ENCODE measurements around the gene SEMA3G.

SEMA3G gene

GRCh38 chr3:52444860-52445793 is at the start of gene SEMA3G:
TSS of gene SEMA3G (minus strand) at chr3:52445103. CDS start at chr3:52445027, 76 bp downstream.
- DNase-seq (ENCODE audit: low read depth): no peak

GRCh38 chr3:52494445-52494844 is 49.5 kb upstream of the SEMA3G start:
- no peak for DNase-seq (ENCODE audit: low read depth)

GRCh38 chr3:52493232-52494017 is 48.5 kb upstream of the SEMA3G start:
- DNase-seq (ENCODE audit: low read depth): no peak

- DNase-seq (ENCODE audit: low read depth): no peak
These were observed 47.2 kb upstream of the SEMA3G start for GRCh38 chr3:52492059-52492458.

- no peak for DNase-seq (ENCODE audit: low read depth)
These were observed 46.1 kb upstream of the SEMA3G start for GRCh38 chr3:52490939-52491526.

- no peak for DNase-seq (ENCODE audit: low read depth)
These were observed 45.4 kb upstream of the SEMA3G start for GRCh38 chr3:52490035-52490938.

GRCh38 chr3:52489453-52489852 is 44.5 kb upstream of the SEMA3G start:
- DNase-seq (ENCODE audit: low read depth): no peak

- no peak for DNase-seq (ENCODE audit: low read depth)
These were observed 43.8 kb upstream of the SEMA3G start for GRCh38 chr3:52488746-52489145.

- DNase-seq (ENCODE audit: low read depth): no peak
These were observed 43.1 kb upstream of the SEMA3G start for GRCh38 chr3:52487788-52488691.

GRCh38 chr3:52487050-52487787 is 42.3 kb upstream of the SEMA3G start:
- DNase-seq (ENCODE audit: low read depth): no peak

- DNase-seq (ENCODE audit: low read depth): no peak
These were observed 40.0 kb upstream of the SEMA3G start for GRCh38 chr3:52484680-52485461.

- DNase-seq (ENCODE audit: low read depth): no peak
These were observed 38.9 kb upstream of the SEMA3G start for GRCh38 chr3:52483577-52484381.

- no peak for DNase-seq (ENCODE audit: low read depth)
These were observed 38.2 kb upstream of the SEMA3G start for GRCh38 chr3:52483081-52483480.

- no peak for DNase-seq (ENCODE audit: low read depth)
These were observed 37.1 kb upstream of the SEMA3G start for GRCh38 chr3:52481819-52482521.

GRCh38 chr3:52480768-52481715 is 36.1 kb upstream of the SEMA3G start:
- DNase-seq (ENCODE audit: low read depth): no peak

- DNase-seq (ENCODE audit: low read depth): no peak
These were observed 35.1 kb upstream of the SEMA3G start for GRCh38 chr3:52479877-52480575.

All from HS-5 (cell line).